DOHH2 (cell line): ENCODE measurements around the gene VRK2.
A peak's percentile ranks its signal among the peaks of the same experiment; 100 is the strongest.
"Not testable (repeated sequence)": the region's sequence is repeated elsewhere in the genome, so short reads cannot be mapped to it uniquely, and the experiment has no call there.

Experiments
- H3F3A ChIP-seq: fragments of 200-600 bp; sonication (generic), shearing (Covaris generic); 2 replicates; pipeline ENCODE4 v1.6.0; 2016; ENCODE audit warnings: antibody characterized with exemption, mild to moderate bottlenecking; ENCODE audit not compliant: control insufficient read depth, insufficient read depth
- H3K27ac ChIP-seq: fragments of 200-600 bp; sonication (generic); 2 replicates; pipeline ENCODE4 v1.5.1; 2014; ENCODE audit warnings: low read depth, mild to moderate bottlenecking, low read length, moderate library complexity
- H3K27me3 ChIP-seq: fragments of 200-600 bp; sonication (generic); 2 replicates; pipeline ENCODE4 v1.6.1; 2014; ENCODE audit warnings: mild to moderate bottlenecking, low read length, mixed read lengths; ENCODE audit not compliant: control insufficient read depth
- H3K36me3 ChIP-seq: fragments of 200-600 bp; sonication (generic); 2 replicates; pipeline ENCODE4 v1.6.1; 2014; ENCODE audit warnings: mild to moderate bottlenecking, low read length, moderate library complexity, mixed read lengths; ENCODE audit not compliant: control insufficient read depth
- H3K4me1 ChIP-seq: fragments of 200-600 bp; sonication (generic); 2 replicates; pipeline ENCODE4 v1.6.1; 2014; ENCODE audit warnings: mild to moderate bottlenecking, low read length, mixed read lengths; ENCODE audit not compliant: control insufficient read depth
- H3K4me2 ChIP-seq: fragments of 200-600 bp; sonication (generic); 2 replicates; pipeline ENCODE4 v1.6.0; 2014; ENCODE audit warnings: mild to moderate bottlenecking, low read length, moderate library complexity
- H3K4me3 ChIP-seq: fragments of 200-600 bp; sonication (generic); 2 replicates; pipeline ENCODE4 v1.5.1; 2014; ENCODE audit warnings: mild to moderate bottlenecking, low read length, mixed read lengths
- H3K79me2 ChIP-seq: fragments of 200-600 bp; sonication (generic); 2 replicates; pipeline ENCODE4 v1.6.1; 2014; ENCODE audit warnings: mild to moderate bottlenecking, low read length, mixed read lengths; ENCODE audit not compliant: control insufficient read depth
- H3K9me2 ChIP-seq: fragments of 200-600 bp; sonication (generic); replicated peaks from 2 replicates; pipeline ENCODE4 v1.6.1; 2014; ENCODE audit warnings: mild to moderate bottlenecking, low read length, mixed read lengths; ENCODE audit not compliant: control insufficient read depth
- H3K9me3 ChIP-seq: fragments of 200-600 bp; sonication (generic); 2 replicates; pipeline ENCODE4 v1.6.1; 2014; ENCODE audit warnings: antibody characterized with exemption, low read length, mixed read lengths; ENCODE audit not compliant: control insufficient read depth, insufficient read depth
- H4K20me1 ChIP-seq: fragments of 200-600 bp; sonication (generic); 2 replicates; pipeline ENCODE4 v1.6.0; 2014; ENCODE audit warnings: low read depth, mild to moderate bottlenecking, antibody characterized with exemption, low read length, moderate library complexity; ENCODE audit not compliant: control insufficient read depth, insufficient read depth
- CTCF ChIP-seq: fragments of 200-600 bp; sonication (generic); IDR thresholded peaks from one replicate; pipeline ENCODE4 v1.5.1; 2014; ENCODE audit warnings: antibody characterized with exemption, mild to moderate bottlenecking, low read depth, low read length; ENCODE audit not compliant: poor library complexity, severe bottlenecking
- EZH2phosphoT487 ChIP-seq: fragments of 200-600 bp; sonication (generic); IDR thresholded peaks from 2 replicates; pipeline ENCODE4 v1.6.1; 2017; ENCODE audit warnings: borderline replicate concordance, mild to moderate bottlenecking, antibody characterized with exemption, low read length, moderate library complexity, mixed read lengths

Gene VRK2

GRCh38 chr2:58110765-58111164, 64.2 kb downstream of the VRK2 start:
- Histone ChIP-seq H3K36me3 (no peaks in the 10 kb centered on the region), H3K9me2 (no peaks in the 10 kb centered on the region), H3K27ac (no peak overlapping the region), H3K9me3 (no peaks in the 10 kb centered on the region), H3K4me1 (no peaks in the 10 kb centered on the region), H3K79me2 (no peaks in the 10 kb centered on the region), H3K4me3 (no peak overlapping the region), H3K4me2 (no peak overlapping the region), H4K20me1 (no peaks in the 10 kb centered on the region), H3K27me3 (no peaks in the 10 kb centered on the region), H3F3A (no peaks in the 10 kb centered on the region)
- TF ChIP-seq CTCF (peak; percentile 30), EZH2phosphoT487 (no peak)

GRCh38 chr2:58113563-58113962, 67.0 kb downstream of the VRK2 start:
- not testable (repeated sequence) for H3K4me3 ChIP-seq, H4K20me1 ChIP-seq, H3K4me2 ChIP-seq

GRCh38 chr2:58120626-58121229, 74.1 kb downstream of the VRK2 start:
- no peaks in the 10 kb centered on the region for H4K20me1 ChIP-seq
- no peak overlapping the region for H3K27ac ChIP-seq
- no peaks in the 10 kb centered on the region for H3K79me2 ChIP-seq
- H3K4me2 ChIP-seq: no peak overlapping the region
- no peaks in the 10 kb centered on the region for H3K27me3 ChIP-seq
- no peaks in the 10 kb centered on the region for H3K9me3 ChIP-seq
- TF ChIP-seq CTCF: no peak
- no peak for TF ChIP-seq EZH2phosphoT487
- no peak overlapping the region for H3K4me3 ChIP-seq
- peaks cover 4% of the 10 kb centered on the region; the same call in 1 of the 2 replicates for H3K36me3 ChIP-seq
- H3K4me1 ChIP-seq: no peaks in the 10 kb centered on the region
- no peaks in the 10 kb centered on the region for H3K9me2 ChIP-seq
- no peaks in the 10 kb centered on the region for H3F3A ChIP-seq

More at GRCh38 chr2:58113563-58113962, 67.0 kb downstream of the VRK2 start:
- H3K4me1 ChIP-seq, H3K27ac ChIP-seq, H3K9me3 ChIP-seq, H3K9me2 ChIP-seq, H3K27me3 ChIP-seq, H3K36me3 ChIP-seq, H3F3A ChIP-seq, H3K79me2 ChIP-seq: not testable (repeated sequence)

DNA sequence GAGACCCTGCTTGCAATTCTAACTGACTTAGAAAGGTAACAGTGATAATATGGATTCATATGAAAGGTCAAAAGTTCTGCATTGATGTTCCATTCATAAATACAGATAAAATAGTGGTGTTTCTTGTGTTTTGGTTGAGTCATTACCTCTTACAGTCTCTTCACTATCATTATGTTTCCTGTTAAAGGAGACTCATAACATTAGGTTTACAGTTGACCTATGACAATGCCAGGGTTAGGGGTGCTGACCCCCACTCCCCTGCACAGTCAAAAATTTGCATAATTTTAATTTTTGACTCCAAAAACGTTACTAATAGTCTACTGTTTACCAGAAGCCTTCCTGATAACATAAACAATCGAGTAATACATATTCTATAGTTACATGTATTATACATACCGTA, 75.4 kb downstream of the VRK2 start:
- H3K9me2 ChIP-seq: no peaks in the 10 kb centered on the region
- peaks cover 4% of the 10 kb centered on the region; the same call in 1 of the 2 replicates for H3K36me3 ChIP-seq
- no peak overlapping the region for H3K4me3 ChIP-seq
- H3K27ac ChIP-seq: no peak overlapping the region
- no peaks in the 10 kb centered on the region for H3K79me2 ChIP-seq
- H3K4me2 ChIP-seq: no peak overlapping the region
- H3F3A ChIP-seq: no peaks in the 10 kb centered on the region
- H3K27me3 ChIP-seq: no peaks in the 10 kb centered on the region
- TF ChIP-seq CTCF (no peak), EZH2phosphoT487 (no peak)
- H3K9me3 ChIP-seq: no peaks in the 10 kb centered on the region
- H3K4me1 ChIP-seq: no peaks in the 10 kb centered on the region
- H4K20me1 ChIP-seq: no peaks in the 10 kb centered on the region
